ENCODE measurements around the gene OR5J2. TPM values are rescaled to one million over a fixed set of nuclear protein-coding genes. Genes with fewer than 3 reads are reported as not detected.
"Not testable (repeated sequence)": the region's sequence is repeated elsewhere in the genome, so short reads cannot be mapped to it uniquely, and the experiment has no call there.

Gene OR5J2
- total RNA-seq, 2 experiments from 2014 or later: not detected

- Mint-ChIP-seq H3K4me3 (no peak overlapping the region), H3K27me3 (no peaks in the 10 kb centered on the region), H3K9me3 (peaks cover 24% of the 10 kb centered on the region), H3K27ac (no peak overlapping the region), H3K4me1 (ENCODE audit: low read depth) (no peaks in the 10 kb centered on the region), H3K36me3 (ENCODE audit: low read depth) (no peaks in the 10 kb centered on the region)
- no peak for TF ChIP-seq CTCF (IDR thresholded peaks at IDR 0.05)
- ATAC-seq (ENCODE audit: poor library complexity): no peak
- DNase-seq: no peak
- POLR2A ChIA-PET: no interaction called here
- Histone ChIP-seq H3K9me3 (ENCODE audit: control insufficient read depth in 1 of 2, insufficient read depth in 1 of 2, low read length in 2 of 2) (peaks cover 0 to 8% of the 10 kb centered on the region in 2 experiments), H3K27me3 (ENCODE audit: control insufficient read depth in 1 of 2, insufficient read depth in 2 of 2, low read length in 2 of 2) (no peaks in the 10 kb centered on the region), H3K4me1 (ENCODE audit: insufficient read depth, low read length) (no peaks in the 10 kb centered on the region), H3K36me3 (ENCODE audit: insufficient read depth, low read length) (no peaks in the 10 kb centered on the region), H3K4me3 (ENCODE audit: low read length) (no peak overlapping the region), H3K27ac (ENCODE audit: low read depth in 1 of 2, low read length in 2 of 2) (no peak overlapping the region)
- intact Hi-C loops (cut with DNase I, micrococcal nuclease): no loop called here
- CTCF ChIA-PET: no interaction called here
Measured at GRCh38 chr11:56214537-56214936, 38.1 kb downstream of the OR5J2 start.

- H3K27me3 Mint-ChIP-seq; DNase-seq; H3K4me3 ChIP-seq (ENCODE audit: low read length); H3K36me3 Mint-ChIP-seq (ENCODE audit: low read depth); H3K9me3 ChIP-seq (ENCODE audit: control insufficient read depth in 1 of 2, insufficient read depth in 1 of 2, low read length in 2 of 2); CTCF ChIA-PET; H3K4me3 Mint-ChIP-seq; intact Hi-C loops (cut with DNase I, micrococcal nuclease); H3K4me1 ChIP-seq (ENCODE audit: insufficient read depth, low read length); ATAC-seq (ENCODE audit: poor library complexity); H3K27ac Mint-ChIP-seq; POLR2A ChIA-PET; H3K27ac ChIP-seq (ENCODE audit: low read depth in 1 of 2, low read length in 2 of 2); H3K36me3 ChIP-seq (ENCODE audit: insufficient read depth, low read length); H3K27me3 ChIP-seq (ENCODE audit: control insufficient read depth in 1 of 2, insufficient read depth in 2 of 2, low read length in 2 of 2); H3K4me1 Mint-ChIP-seq (ENCODE audit: low read depth): not testable (repeated sequence)
- peaks cover 20% of the 10 kb centered on the region for H3K9me3 Mint-ChIP-seq
Measured at GRCh38 chr11:56219735-56220134, 43.3 kb downstream of the OR5J2 start.

Other genes with a start within 250 kb of the OR5J2 start
- gene OR5I1, start 240.2 kb upstream of the OR5J2 start, total RNA-seq: not detected
- not detected for gene OR10AG1, start 206.7 kb upstream of the OR5J2 start, total RNA-seq
- gene OR5F1, start 182.0 kb upstream of the OR5J2 start, total RNA-seq: not detected
- not detected for gene OR5AS1, start 149.0 kb upstream of the OR5J2 start, total RNA-seq
- gene OR8I2, start 83.3 kb upstream of the OR5J2 start, total RNA-seq: not detected
- not detected for gene OR8H2, start 72.9 kb upstream of the OR5J2 start, total RNA-seq
- gene OR8H3, start 54.2 kb upstream of the OR5J2 start, total RNA-seq: not detected
- gene OR8J3, start 36.4 kb upstream of the OR5J2 start, total RNA-seq: not detected
- gene OR8K5, start 16.3 kb upstream of the OR5J2 start, total RNA-seq: not detected
- not detected for gene OR5T2, start 57.6 kb downstream of the OR5J2 start, total RNA-seq
- gene OR5T3, start 75.6 kb downstream of the OR5J2 start, total RNA-seq: not detected
- not detected for gene OR5T1, start 97.5 kb downstream of the OR5J2 start, total RNA-seq
- not detected for gene OR8H1, start 115.6 kb downstream of the OR5J2 start, total RNA-seq
- gene OR8K3, start 138.5 kb downstream of the OR5J2 start, total RNA-seq: not detected
- not detected for gene OR8K1, start 169.4 kb downstream of the OR5J2 start, total RNA-seq
- gene OR8J1, start 177.7 kb downstream of the OR5J2 start, total RNA-seq: not detected
- not detected for gene OR8U1, start 199.0 kb downstream of the OR5J2 start, total RNA-seq
- not detected for gene OR5AL1, start 236.1 kb downstream of the OR5J2 start, total RNA-seq

Measured in CD4-positive, alpha-beta T cell (primary cell).